Prostate gland (tissue), 2 donors: ENCODE results near the gene STXBP3.
"Not testable (repeated sequence)": the region's sequence is repeated elsewhere in the genome, so short reads cannot be mapped to it uniquely, and the experiment has no call there.

Source experiments
- CTCF ChIP-seq, 4 experiments: fragments of 200-600 bp in 2 of 4; fragments of 450-650 bp in 2 of 4; sonication (generic) in 2 of 4; IDR thresholded peaks; 1 replicate in 3 of 4; 2 replicates in 1 of 4; pipeline ENCODE4 v1.5.1; 2016 to 2019; ENCODE audit warnings: antibody characterized with exemption in 4 of 4, mild to moderate bottlenecking in 2 of 4, moderate library complexity in 2 of 4
- POLR2A ChIP-seq: fragments of 450-650 bp; IDR thresholded peaks from one replicate; pipeline ENCODE4 v1.6.1; 2016; ENCODE audit warnings: antibody characterized with exemption, mild to moderate bottlenecking

DNA sequence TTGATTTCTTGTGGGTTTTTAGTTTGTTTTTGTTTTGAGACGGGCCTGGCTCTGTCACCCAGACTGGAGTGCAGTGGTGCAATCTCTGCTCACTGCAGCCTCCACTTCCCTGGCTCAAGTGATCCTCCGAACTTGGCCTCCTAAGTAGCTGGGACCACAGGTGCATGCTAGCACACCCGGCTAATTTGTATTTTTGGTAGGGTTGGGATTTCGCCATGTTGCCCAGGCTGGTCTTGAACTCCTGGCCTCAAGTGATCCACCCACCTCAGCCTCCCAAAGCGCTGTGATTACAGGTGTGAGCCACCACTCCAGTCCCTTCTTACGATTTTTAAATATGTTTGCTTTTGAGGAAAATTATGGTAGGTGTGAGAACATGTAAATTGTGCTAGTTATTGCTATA is 44.4 kb upstream of the STXBP3 start:
- not testable (repeated sequence) for TF ChIP-seq CTCF (IDR thresholded peaks at IDR 0.05); POLR2A
